Breast epithelium (tissue), 3 donors: Measurements from ENCODE around the gene ST6GAL1.

Experiments used
- CTCF ChIP-seq, 3 donors: fragments of 450-650 bp; IDR thresholded peaks; one replicate each; pipeline ENCODE4 v1.5.1; 2016 to 2017; ENCODE audit warnings: antibody characterized with exemption in 3 of 3, mild to moderate bottlenecking in 3 of 3, moderate library complexity in 3 of 3
- POLR2A ChIP-seq: fragments of 450-650 bp; IDR thresholded peaks from one replicate; pipeline ENCODE4 v1.6.1; 2016; ENCODE audit warnings: antibody characterized with exemption, mild to moderate bottlenecking, moderate library complexity

DNA sequence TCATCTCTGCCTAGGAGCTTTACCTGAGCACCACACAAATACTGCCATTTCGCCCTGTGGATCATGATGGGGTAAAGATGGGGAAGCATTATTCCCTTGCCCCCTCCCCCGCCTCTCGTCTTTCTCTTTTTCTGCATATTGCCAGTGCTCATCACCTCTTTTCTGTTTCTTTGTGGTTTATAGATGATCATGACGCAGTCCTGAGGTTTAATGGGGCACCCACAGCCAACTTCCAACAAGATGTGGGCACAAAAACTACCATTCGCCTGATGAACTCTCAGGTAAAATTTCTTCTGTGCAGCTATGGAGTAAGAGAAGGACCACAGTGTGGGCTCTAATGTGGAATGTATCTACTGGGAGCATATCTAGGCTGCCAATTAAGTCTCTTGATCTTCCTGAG is 120.7 kb downstream of the ST6GAL1 start:
- TF ChIP-seq CTCF (IDR thresholded peaks at IDR 0.05) = no peak
- no peak for TF ChIP-seq POLR2A
